Astrocyte (in vitro differentiated cells and primary cell): ENCODE results near the gene HMCN2. TPM values are rescaled to one million over a fixed set of nuclear protein-coding genes. Genes with fewer than 3 reads are reported as not detected.

ENCODE experiments used
- DNase-seq: peaks from one replicate; pipeline ENCODE4 v3.0.0-alpha.2; 2010; ENCODE audit warnings: low read depth
- FAIRE-seq: peaks from 2 replicates; lab custom pipeline; 2011; peaks lifted over from hg19 to GRCh38; lab: Jason Lieb, UNC
- H2AFZ ChIP-seq: 2 replicates; pipeline ENCODE4 v1.6.0; 2012; ENCODE audit warnings: low read depth, low read length, inconsistent platforms
- H3K27ac ChIP-seq: 2 replicates; pipeline ENCODE4 v1.5.1; 2011; ENCODE audit warnings: low read depth, low read length, inconsistent platforms
- H3K27me3 ChIP-seq: 2 replicates; pipeline ENCODE4 v1.6.0; 2011; ENCODE audit warnings: low read length, inconsistent platforms; ENCODE audit not compliant: insufficient read depth
- H3K36me3 ChIP-seq: 2 replicates; pipeline ENCODE4 v1.5.1; 2011; ENCODE audit warnings: low read length, inconsistent platforms; ENCODE audit not compliant: insufficient read depth
- H3K4me1 ChIP-seq: 2 replicates; pipeline ENCODE4 v1.5.1; 2011; ENCODE audit warnings: low read length, inconsistent platforms; ENCODE audit not compliant: insufficient read depth
- H3K4me2 ChIP-seq: 2 replicates; pipeline ENCODE4 v1.6.0; 2012; ENCODE audit warnings: low read length, inconsistent platforms
- H3K4me3 ChIP-seq: 2 replicates; pipeline ENCODE4 v1.5.1; 2011; ENCODE audit warnings: low read depth, mild to moderate bottlenecking, low read length, inconsistent platforms; ENCODE audit not compliant: insufficient read depth
- H3K79me2 ChIP-seq: 2 replicates; pipeline ENCODE4 v1.6.0; 2012; ENCODE audit warnings: mild to moderate bottlenecking, low read length, inconsistent platforms; ENCODE audit not compliant: insufficient read depth
- H3K9ac ChIP-seq: 2 replicates; pipeline ENCODE4 v1.6.0; 2012; ENCODE audit warnings: mild to moderate bottlenecking, low read length, inconsistent platforms
- H3K9me3 ChIP-seq: 2 replicates; pipeline ENCODE4 v1.5.1; 2012; ENCODE audit warnings: low read depth, mild to moderate bottlenecking, low read length, inconsistent platforms; ENCODE audit not compliant: insufficient read depth
- H4K20me1 ChIP-seq: 2 replicates; pipeline ENCODE4 v1.6.0; 2012; ENCODE audit warnings: low read length, inconsistent platforms; ENCODE audit not compliant: insufficient read depth
- H3K27ac Mint-ChIP-seq: one replicate; pipeline ENCODE4 v1.8.0; 2021; ENCODE audit warnings: mild to moderate bottlenecking, mixed read lengths; ENCODE audit not compliant: unreplicated experiment
- H3K27me3 Mint-ChIP-seq: one replicate; pipeline ENCODE4 v1.8.0; 2021; ENCODE audit warnings: low read depth, mixed read lengths; ENCODE audit not compliant: unreplicated experiment
- H3K36me3 Mint-ChIP-seq: one replicate; pipeline ENCODE4 v1.8.0; 2021; ENCODE audit warnings: low read depth, mixed read lengths; ENCODE audit not compliant: unreplicated experiment
- H3K4me1 Mint-ChIP-seq: one replicate; pipeline ENCODE4 v1.8.0; 2021; ENCODE audit warnings: low read depth, mixed read lengths; ENCODE audit not compliant: unreplicated experiment
- H3K4me3 Mint-ChIP-seq: one replicate; pipeline ENCODE4 v1.8.0; 2021; ENCODE audit warnings: mild to moderate bottlenecking, moderate library complexity, mixed read lengths; ENCODE audit not compliant: unreplicated experiment
- H3K9me3 Mint-ChIP-seq: one replicate; pipeline ENCODE4 v1.8.0; 2021; ENCODE audit warnings: mild to moderate bottlenecking, mixed read lengths; ENCODE audit not compliant: unreplicated experiment
- CTCF ChIP-seq: IDR thresholded peaks from 2 replicates; pipeline ENCODE4 v1.5.1; 2011; ENCODE audit warnings: low read depth, mild to moderate bottlenecking, inconsistent platforms, low read length, moderate library complexity; ENCODE audit not compliant: insufficient read depth
- EZH2 ChIP-seq: IDR thresholded peaks from 2 replicates; pipeline ENCODE4 v1.6.1; 2012; ENCODE audit warnings: mild to moderate bottlenecking, low read length, inconsistent platforms; ENCODE audit not compliant: insufficient read depth
- total RNA-seq: library from RNA; stranded (reverse); gene quantifications from 2 replicates; pipeline ENCODE4 v1.2.1, GENCODE V29; 2021

The HMCN2 gene
- total RNA-seq, 1 donor from 2014 or later: 1.6 TPM

GRCh38 chr9:130292106-130292505 is 26.5 kb downstream of the HMCN2 start:
- Mint-ChIP-seq H3K4me1 (peaks cover 6% of the 10 kb centered on the region), H3K36me3 (peaks cover 1% of the 10 kb centered on the region), H3K4me3 (no peak overlapping the region), H3K27me3 (peaks cover 81% of the 10 kb centered on the region), H3K27ac (no peak overlapping the region), H3K9me3 (peaks cover 1% of the 10 kb centered on the region)
- TF ChIP-seq EZH2 (no peak), CTCF (no peak)
- no peaks in the 10 kb centered on the region for H3K9me3 ChIP-seq
- no peak overlapping the region for H3K27ac ChIP-seq
- H3K9ac ChIP-seq: no peak overlapping the region
- peaks cover 27% of the 10 kb centered on the region for H3K27me3 ChIP-seq
- no peak for FAIRE-seq
- no peaks in the 10 kb centered on the region for H3K4me1 ChIP-seq
- DNase-seq: no peak
- H4K20me1 ChIP-seq: no peaks in the 10 kb centered on the region
- H3K36me3 ChIP-seq: no peaks in the 10 kb centered on the region
- no peak overlapping the region for H3K4me3 ChIP-seq
- no peak overlapping the region for H3K4me2 ChIP-seq
- H2AFZ ChIP-seq: no peak overlapping the region
- H3K79me2 ChIP-seq: no peaks in the 10 kb centered on the region

GRCh38 chr9:130294664-130295063 is 29.1 kb downstream of the HMCN2 start:
- H3K27me3 Mint-ChIP-seq: peaks cover 71% of the 10 kb centered on the region
- no peak overlapping the region for H3K27ac Mint-ChIP-seq
- Histone ChIP-seq H3K9ac (no peak overlapping the region), H2AFZ (no peak overlapping the region), H3K4me3 (no peak overlapping the region), H3K9me3 (no peaks in the 10 kb centered on the region), H3K27me3 (peaks cover 16% of the 10 kb centered on the region), H3K27ac (no peak overlapping the region), H3K36me3 (no peaks in the 10 kb centered on the region), H4K20me1 (no peaks in the 10 kb centered on the region), H3K4me2 (no peak overlapping the region), H3K79me2 (no peaks in the 10 kb centered on the region), H3K4me1 (no peaks in the 10 kb centered on the region)
- no peak overlapping the region for H3K4me3 Mint-ChIP-seq
- peaks cover 6% of the 10 kb centered on the region for H3K4me1 Mint-ChIP-seq
- no peaks in the 10 kb centered on the region for H3K36me3 Mint-ChIP-seq
- FAIRE-seq (no peak), DNase-seq (no peak)
- no peaks in the 10 kb centered on the region for H3K9me3 Mint-ChIP-seq
- no peak for TF ChIP-seq CTCF
- TF ChIP-seq EZH2: no peak

- H3K9me3 ChIP-seq: no peaks in the 10 kb centered on the region
- H3K36me3 ChIP-seq: no peaks in the 10 kb centered on the region
- no peak overlapping the region for H3K4me2 ChIP-seq
- no peak overlapping the region for H3K9ac ChIP-seq
- Mint-ChIP-seq H3K4me1 (peaks cover 4% of the 10 kb centered on the region), H3K36me3 (no peaks in the 10 kb centered on the region), H3K27ac (no peak overlapping the region), H3K4me3 (no peak overlapping the region), H3K9me3 (peaks cover 4% of the 10 kb centered on the region), H3K27me3 (peaks cover 70% of the 10 kb centered on the region)
- no peaks in the 10 kb centered on the region for H3K4me1 ChIP-seq
- H4K20me1 ChIP-seq: no peaks in the 10 kb centered on the region
- H3K4me3 ChIP-seq: no peak overlapping the region
- TF ChIP-seq EZH2 (no peak), CTCF (no peak)
- DNase-seq: no peak
- H3K27me3 ChIP-seq: peaks cover 14% of the 10 kb centered on the region
- H3K27ac ChIP-seq: no peak overlapping the region
- no peak for FAIRE-seq
- no peaks in the 10 kb centered on the region for H3K79me2 ChIP-seq
- H2AFZ ChIP-seq: no peak overlapping the region
These were observed 29.9 kb downstream of the HMCN2 start for GRCh38 chr9:130295431-130295830.
